K562 (cell line): ENCODE measurements around the gene RNF26. TPM values are rescaled to one million over a fixed set of nuclear protein-coding genes. Genes with fewer than 3 reads are reported as not detected.
A peak's percentile ranks its signal among the peaks of the same experiment; 100 is the strongest.

Experiments used
- ARID1B ChIP-seq: fragments of 450-650 bp; IDR thresholded peaks from 2 replicates; pipeline ENCODE4 v1.6.1; 2016; ENCODE audit warnings: antibody characterized with exemption, mild to moderate bottlenecking, inconsistent platforms
- BRCA1 ChIP-seq, 2 experiments: fragments of 450-650 bp in 1 of 2; sonication (generic) in 1 of 2; formaldehyde crosslinking in 1 of 2; IDR thresholded peaks; 2 replicates each; pipeline versions ENCODE4 v1.5.0 to v1.6.1; 2017 to 2020; ENCODE audit warnings: mild to moderate bottlenecking in 1 of 2, missing genetic modification reagents in 1 of 2
- BRD9 ChIP-seq: fragments of 450-650 bp; IDR thresholded peaks from 2 replicates; pipeline ENCODE4 v1.6.1; 2018; ENCODE audit warnings: low read depth; ENCODE audit not compliant: partially characterized antibody
- GTF2F1 ChIP-seq: IDR thresholded peaks from 2 replicates; pipeline ENCODE4 v1.6.1; 2011; ENCODE audit warnings: low read depth, low read length, improper control_type of control experiment
- HMG20A ChIP-seq: fragments of 450-650 bp; formaldehyde crosslinking; conservative IDR thresholded peaks from 2 replicates; pipeline ENCODE4 v1.4.0; 2020; ENCODE audit warnings: mild to moderate bottlenecking, mixed read lengths
- IRF2 ChIP-seq: sonication (generic); formaldehyde crosslinking; IDR thresholded peaks from 2 replicates; pipeline ENCODE4 v1.8.1; 2022; ENCODE audit warnings: mild to moderate bottlenecking, missing genetic modification reagents
- JUN ChIP-seq, 2 experiments: sonication (generic) in 1 of 2; formaldehyde crosslinking in 1 of 2; IDR thresholded peaks; 2 replicates each; pipeline versions ENCODE4 v1.6.1 to v1.8.0; 2012 to 2022; ENCODE audit warnings: borderline replicate concordance in 2 of 2, mild to moderate bottlenecking in 2 of 2, improper control_type of control experiment in 1 of 2, low read depth in 1 of 2, low read length in 1 of 2, missing genetic modification reagents in 1 of 2
- MBD2 ChIP-seq: sonication (generic); IDR thresholded peaks from 2 replicates; pipeline ENCODE4 v1.6.1; 2016; ENCODE audit warnings: low read depth, borderline replicate concordance
- MTA2 ChIP-seq: fragments of 450-650 bp; IDR thresholded peaks from 2 replicates; pipeline ENCODE4 v1.6.1; 2016; ENCODE audit warnings: low read depth
- NCOA1 ChIP-seq: fragments of 450-650 bp; IDR thresholded peaks from 2 replicates; pipeline ENCODE4 v1.6.1; 2016; ENCODE audit warnings: low read depth
- NFATC3 ChIP-seq: fragments of 450-650 bp; IDR thresholded peaks from 2 replicates; pipeline ENCODE4 v1.6.1; 2017; ENCODE audit warnings: mild to moderate bottlenecking
- NUFIP1 ChIP-seq: fragments of 450-650 bp; IDR thresholded peaks from 2 replicates; pipeline ENCODE4 v1.6.1; 2018; ENCODE audit not compliant: partially characterized antibody
- PHB2 ChIP-seq: fragments of 450-650 bp; IDR thresholded peaks from 2 replicates; pipeline ENCODE4 v1.6.1; 2017; ENCODE audit warnings: low read depth
- RBFOX2 ChIP-seq: fragments of 200-400 bp; formaldehyde crosslinking; IDR thresholded peaks from 2 replicates; pipeline ENCODE4 v1.6.1; 2017; ENCODE audit warnings: low read depth, mild to moderate bottlenecking, low read length, moderate library complexity
- RFX5 ChIP-seq: IDR thresholded peaks from 2 replicates; pipeline ENCODE4 v1.6.1; 2011; ENCODE audit warnings: low read depth, mild to moderate bottlenecking, improper control_type of control experiment, low read length
- SETDB1 ChIP-seq: IDR thresholded peaks from one replicate; pipeline ENCODE4 v1.6.1; 2012; ENCODE audit warnings: low read length, control low read depth, inconsistent platforms
- TAF7 ChIP-seq: fragments of 450-650 bp; IDR thresholded peaks from 2 replicates; pipeline ENCODE4 v1.6.1; 2016; ENCODE audit warnings: missing genetic modification characterization, missing compliant biosample characterization
- TARDBP ChIP-seq: fragments of 450-650 bp; IDR thresholded peaks from 2 replicates; pipeline ENCODE4 v1.6.1; 2016
- TBL1XR1 ChIP-seq, 2 experiments: IDR thresholded peaks; 2 replicates each; pipeline ENCODE4 v1.6.1; 2012; ENCODE audit warnings: improper control_type of control experiment in 2 of 2, low read length in 2 of 2, mild to moderate bottlenecking in 1 of 2
- TCF7L2 ChIP-seq: fragments of 150-350 bp; IDR thresholded peaks from 2 replicates; pipeline ENCODE4 v1.6.1; 2016; ENCODE audit warnings: low read depth, mild to moderate bottlenecking, low read length, moderate library complexity
- ZBTB8A ChIP-seq: fragments of 450-650 bp; IDR thresholded peaks from 2 replicates; pipeline ENCODE4 v1.6.1; 2018; ENCODE audit warnings: mild to moderate bottlenecking, moderate library complexity; ENCODE audit not compliant: partially characterized antibody
- ZKSCAN8 ChIP-seq: fragments of 200-800 bp; sonication (Bioruptor generic); IDR thresholded peaks from 2 replicates; pipeline ENCODE4 v1.6.1; 2016; ENCODE audit warnings: missing genetic modification characterization, missing compliant biosample characterization
- ZNF121 ChIP-seq: sonication (generic); formaldehyde crosslinking; conservative IDR thresholded peaks from 2 replicates; pipeline ENCODE4 v1.8.0; 2022; ENCODE audit warnings: missing genetic modification reagents
- ZNF146 ChIP-seq: IDR thresholded peaks from one replicate; pipeline ENCODE4 v1.6.1; 2018; ENCODE audit warnings: missing compliant biosample characterization; ENCODE audit not compliant: unreplicated experiment
- ZNF239 ChIP-seq: fragments of 250-450 bp; sonication (Bioruptor Pico); IDR thresholded peaks from 2 replicates; pipeline ENCODE4 v1.4.0; 2020; ENCODE audit warnings: mild to moderate bottlenecking
- ZNF445 ChIP-seq: fragments of 250-450 bp; sonication (Bioruptor Pico); IDR thresholded peaks from 2 replicates; pipeline ENCODE4 v1.4.0; 2020; ENCODE audit warnings: low read depth, mild to moderate bottlenecking, moderate library complexity
- polyA plus RNA-seq, 8 experiments: library from polyadenylated mRNA; depleted of rRNA in 4 of 8; stranded (reverse) in 5 of 8; unstranded in 3 of 8; fragments of >200 nt; fragmentation: Nextera tagmentation in 2 of 8; fragmentation: Illumina TruSeq in 1 of 8; extraction: Ambion mirVana in 2 of 8; extraction: Trizol in 1 of 8; gene quantifications; 2 replicates each; pipeline versions ENCODE4 v1.2.1 to v1.2.3, GENCODE V29; 2011 to 2014; ENCODE audit warnings: inconsistent platforms in 1 of 8, missing spikeins in 1 of 8
- total RNA-seq, 7 experiments: library from RNA; depleted of rRNA in 6 of 7; stranded (reverse); fragments of >200 nt in 6 of 7; fragmentation: Illumina TruSeq in 2 of 7; extraction: Trizol in 2 of 7; gene quantifications; 2 replicates each; pipeline versions ENCODE4 v1.2.1 to v1.2.3, GENCODE V29; 2011 to 2021; ENCODE audit warnings: low replicate concordance in 1 of 7
- TF ChIP-seq, protein P1 (sequence below): fragments of 450-650 bp; IDR thresholded peaks from 2 replicates; pipeline ENCODE4 v1.6.1; 2016; ENCODE audit warnings: missing biosample characterization, missing genetic modification characterization
- TF ChIP-seq, protein P2 (sequence below): fragments of 250-450 bp; sonication (Bioruptor Pico); IDR thresholded peaks from 2 replicates; pipeline ENCODE4 v1.8.0; 2021; ENCODE audit warnings: moderate library complexity, mild to moderate bottlenecking, inconsistent platforms
- TF ChIP-seq, protein P3 (sequence below): fragments of 250-450 bp; sonication (Bioruptor Pico); IDR thresholded peaks from 2 replicates; pipeline ENCODE4 v1.8.0; 2022; ENCODE audit warnings: moderate library complexity, mild to moderate bottlenecking, inconsistent platforms

The RNF26 gene
- total and polyA plus RNA-seq, 9 of the 15 experiments (the other 6 are each of a cell fraction or from before 2014, with no cell fraction given) = 5.3 to 53.6 (median 12.7) TPM

DNA sequence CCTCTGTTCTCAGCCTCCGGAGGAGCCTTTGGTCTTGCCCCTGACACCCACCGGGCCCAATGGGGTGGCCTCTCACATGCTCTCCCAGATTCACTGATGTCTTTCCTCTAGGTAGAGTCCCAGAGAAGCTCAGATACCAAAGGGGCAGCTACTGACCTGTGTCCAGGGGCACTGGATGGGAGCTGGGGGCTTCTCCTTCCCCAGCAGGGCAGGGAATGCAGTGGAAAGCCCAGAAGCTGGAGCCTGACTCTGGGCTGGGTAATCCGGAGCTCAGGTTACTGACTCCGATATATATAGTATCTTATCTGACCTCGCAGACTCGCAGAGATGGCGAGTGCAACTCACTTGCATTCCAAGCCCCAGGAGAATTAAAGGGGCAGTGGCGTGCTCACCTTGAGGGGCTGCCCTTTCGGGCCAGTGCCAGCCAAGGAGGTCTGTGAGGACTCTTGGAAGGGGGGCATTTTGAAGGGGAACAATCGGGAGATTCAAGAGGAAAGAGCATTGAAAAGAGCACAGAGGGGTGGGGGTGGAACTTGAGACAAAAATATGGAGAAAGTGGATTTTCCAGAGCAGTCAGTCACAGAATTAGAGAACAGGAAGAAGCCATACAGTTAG, 44.6 kb downstream of the RNF26 start (continued):
- 0 out of 2 replicates have a peak, but pooled peaks have one; percentile 19 for TF ChIP-seq RBFOX2
- no peak for TF ChIP-seq TAF7 (tag)
- no peak for TF ChIP-seq SETDB1
- TF ChIP-seq JUN (IDR thresholded peaks at IDR 0.05; ENCODE audit: borderline replicate concordance, low read depth, low read length) = no peak
- no peak for TF ChIP-seq JUN (CRISPR knock-in tag; IDR thresholded peaks at IDR 0.05; ENCODE audit: borderline replicate concordance)
- no peak for TF ChIP-seq BRD9
- TF ChIP-seq MBD2 = no peak
- TF ChIP-seq, protein P1, sequence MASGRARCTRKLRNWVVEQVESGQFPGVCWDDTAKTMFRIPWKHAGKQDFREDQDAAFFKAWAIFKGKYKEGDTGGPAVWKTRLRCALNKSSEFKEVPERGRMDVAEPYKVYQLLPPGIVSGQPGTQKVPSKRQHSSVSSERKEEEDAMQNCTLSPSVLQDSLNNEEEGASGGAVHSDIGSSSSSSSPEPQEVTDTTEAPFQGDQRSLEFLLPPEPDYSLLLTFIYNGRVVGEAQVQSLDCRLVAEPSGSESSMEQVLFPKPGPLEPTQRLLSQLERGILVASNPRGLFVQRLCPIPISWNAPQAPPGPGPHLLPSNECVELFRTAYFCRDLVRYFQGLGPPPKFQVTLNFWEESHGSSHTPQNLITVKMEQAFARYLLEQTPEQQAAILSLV = no peak
- TF ChIP-seq NCOA1 = no peak
- TF ChIP-seq, protein P2, sequence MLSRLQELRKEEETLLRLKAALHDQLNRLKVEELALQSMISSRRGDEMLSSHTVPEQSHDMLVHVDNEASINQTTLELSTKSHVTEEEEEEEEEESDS = no peak
- TF ChIP-seq TCF7L2 = no peak
- TF ChIP-seq MTA2 = peak; percentile 30; the same call in 1 of the 2 replicates
- no peak for TF ChIP-seq GTF2F1
- no peak for TF ChIP-seq BRCA1 (IDR thresholded peaks at IDR 0.05)
- no peak for TF ChIP-seq BRCA1 (CRISPR knock-in tag; IDR thresholded peaks at IDR 0.05)
- TF ChIP-seq ZNF445 (CRISPR knock-in tag) = no peak
- no peak for TF ChIP-seq ZKSCAN8
- TF ChIP-seq, protein P3, sequence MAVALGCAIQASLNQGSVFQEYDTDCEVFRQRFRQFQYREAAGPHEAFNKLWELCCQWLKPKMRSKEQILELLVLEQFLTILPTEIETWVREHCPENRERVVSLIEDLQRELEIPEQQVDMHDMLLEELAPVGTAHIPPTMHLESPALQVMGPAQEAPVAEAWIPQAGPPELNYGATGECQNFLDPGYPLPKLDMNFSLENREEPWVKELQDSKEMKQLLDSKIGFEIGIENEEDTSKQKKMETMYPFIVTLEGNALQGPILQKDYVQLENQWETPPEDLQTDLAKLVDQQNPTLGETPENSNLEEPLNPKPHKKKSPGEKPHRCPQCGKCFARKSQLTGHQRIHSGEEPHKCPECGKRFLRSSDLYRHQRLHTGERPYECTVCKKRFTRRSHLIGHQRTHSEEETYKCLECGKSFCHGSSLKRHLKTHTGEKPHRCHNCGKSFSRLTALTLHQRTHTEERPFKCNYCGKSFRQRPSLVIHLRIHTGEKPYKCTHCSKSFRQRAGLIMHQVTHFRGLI (CRISPR knock-in tag) = no peak
- TF ChIP-seq PHB2 = no peak
- TF ChIP-seq TBL1XR1 (IDR thresholded peaks at IDR 0.05; ENCODE audit: low read length in 2 of 2) = peak in 1 of 2 experiments; percentile 47; a peak in 1 of 4 replicates
- no peak for TF ChIP-seq IRF2 (CRISPR knock-in tag)
- no peak for TF ChIP-seq NFATC3
- TF ChIP-seq RFX5 = no peak
- no peak for TF ChIP-seq ZNF239 (CRISPR knock-in tag)
- no peak for TF ChIP-seq ZBTB8A
- TF ChIP-seq NUFIP1 = no peak
- TF ChIP-seq ZNF121 (CRISPR knock-in tag) = no peak
- no peak for TF ChIP-seq HMG20A (CRISPR knock-in tag)
- no peak for TF ChIP-seq TARDBP
- TF ChIP-seq ZNF146 (CRISPR knock-in tag) = no peak
- peak; percentile 85 for TF ChIP-seq ARID1B
